UCSD-AML1 (cell line): ENCODE measurements around the gene COL23A1.

ENCODE experiments used
- DNase-seq: peaks from one replicate; lab custom pipeline; 2025; ENCODE audit not compliant: unreplicated experiment; lab: John Stamatoyannopoulos, UW

The COL23A1 gene

DNA sequence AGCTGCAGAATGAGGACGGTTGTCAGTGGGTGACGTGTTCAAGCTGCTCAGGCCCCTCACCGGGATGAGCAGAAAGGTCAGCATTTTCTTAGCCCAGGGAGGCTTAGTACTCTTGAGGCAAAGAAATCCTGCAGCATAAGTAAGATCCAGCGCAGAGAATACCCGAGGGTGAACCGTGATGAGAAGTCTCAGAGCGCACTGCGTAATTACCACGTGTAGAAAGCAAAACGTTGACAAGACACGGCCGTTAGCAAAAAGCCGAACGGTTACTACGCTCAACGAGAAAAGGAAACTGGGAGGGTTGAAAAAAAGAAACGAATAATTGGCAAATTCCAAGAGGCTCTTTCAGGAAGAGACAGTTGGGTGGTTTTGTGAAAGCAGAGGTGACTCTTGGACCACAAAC is 104.0 kb downstream of the COL23A1 start:
- no peak for DNase-seq

DNA sequence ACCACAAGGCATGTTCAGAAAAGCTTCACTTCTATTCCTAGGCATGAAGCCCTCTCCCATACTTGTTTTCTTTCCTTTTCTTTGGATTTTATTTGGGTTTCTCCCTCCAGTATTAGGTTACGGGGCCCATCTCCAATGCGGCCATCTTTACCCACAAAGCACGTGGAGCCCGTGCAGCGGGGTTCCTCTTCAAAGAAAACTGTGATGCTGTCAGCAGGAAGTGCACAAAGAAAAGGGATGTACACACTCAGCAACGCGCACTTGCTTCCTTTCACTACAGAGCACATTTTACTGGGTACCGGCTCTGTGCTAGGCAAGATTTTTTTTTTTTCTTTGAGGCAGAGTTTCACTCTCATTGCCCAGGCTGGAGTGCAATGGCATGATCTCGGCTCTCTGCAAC is 106.6 kb downstream of the COL23A1 start:
- peak; percentile 67 for DNase-seq

GRCh38 chr5:178479261-178479660 is 110.9 kb downstream of the COL23A1 start:
- no peak for DNase-seq

DNA sequence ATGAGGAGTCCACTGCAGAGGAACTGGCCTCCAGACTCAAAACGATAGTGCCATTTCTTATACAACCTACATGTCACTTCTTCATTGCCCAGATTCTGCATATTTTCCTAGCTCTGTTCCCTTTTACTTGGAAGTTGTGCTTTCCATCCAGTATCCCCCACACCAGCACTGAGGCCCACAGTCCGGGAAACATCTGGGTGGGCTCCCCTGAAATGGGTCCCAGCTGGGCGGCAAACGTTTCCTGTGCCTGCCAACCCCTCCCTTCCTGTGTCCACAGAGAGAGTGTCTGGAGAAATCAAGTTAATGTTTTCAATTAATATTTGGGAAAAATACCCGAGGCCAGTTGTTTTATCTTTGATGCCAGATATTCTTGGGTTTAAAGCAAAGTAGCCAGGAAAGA is 111.8 kb downstream of the COL23A1 start:
- DNase-seq, result no peak

DNA sequence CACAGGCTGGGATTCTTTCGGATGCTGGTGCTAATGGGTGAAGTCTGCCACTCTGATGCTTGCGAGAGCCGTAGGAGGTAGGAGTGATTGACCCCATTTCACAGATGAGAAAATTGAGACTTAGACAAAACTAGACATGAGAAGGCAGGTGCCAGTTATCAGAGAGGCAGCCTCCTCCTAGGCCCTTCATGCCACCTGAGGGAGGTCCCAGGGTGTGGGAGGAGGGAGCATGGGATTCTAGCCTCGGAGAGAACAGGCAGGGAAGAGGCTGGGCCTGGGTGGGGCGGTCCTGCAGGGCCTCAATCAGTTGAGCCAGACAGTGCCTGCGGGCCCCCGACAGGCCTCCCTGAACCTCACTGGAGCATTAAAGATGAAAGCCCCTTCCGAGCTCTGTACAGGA is 112.4 kb downstream of the COL23A1 start:
- DNase-seq, result no peak

DNA sequence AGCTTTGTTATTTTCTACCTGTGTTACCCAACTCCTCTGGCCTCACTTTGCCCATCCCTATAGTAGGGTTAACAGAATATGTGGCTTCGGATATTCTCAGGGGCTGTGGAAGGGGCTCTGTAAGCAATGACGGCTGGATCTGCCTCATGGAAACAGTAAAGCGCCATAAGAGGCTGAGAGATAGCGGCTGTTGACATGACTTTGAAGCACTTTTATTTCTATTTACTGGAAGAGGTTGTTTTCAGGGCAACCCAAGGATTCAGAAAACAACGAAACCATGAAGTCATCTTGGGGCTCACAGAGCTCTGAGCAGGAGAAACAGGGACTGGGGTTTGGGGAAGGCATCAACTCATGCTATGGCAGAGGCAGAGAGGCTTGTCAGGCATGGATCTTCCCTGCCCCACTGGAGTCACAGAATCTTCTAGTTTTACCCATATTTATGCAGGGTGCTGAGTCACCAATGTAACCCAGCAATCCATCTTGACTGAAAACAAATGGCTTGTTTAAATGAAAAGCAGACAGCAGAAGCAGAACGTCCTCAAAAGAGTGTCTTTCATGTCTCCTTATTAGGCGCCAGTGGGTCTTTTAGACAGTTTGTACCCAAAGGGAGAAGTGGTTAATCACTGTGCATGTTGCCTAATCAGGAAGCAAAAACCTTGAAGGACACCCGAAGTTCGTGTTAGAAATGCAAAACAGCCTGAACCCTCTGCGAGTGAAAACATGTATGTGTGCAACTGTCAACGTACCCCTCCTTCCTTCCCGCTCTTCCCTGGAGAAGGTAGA is 113.0 kb downstream of the COL23A1 start:
- no peak for DNase-seq

DNA sequence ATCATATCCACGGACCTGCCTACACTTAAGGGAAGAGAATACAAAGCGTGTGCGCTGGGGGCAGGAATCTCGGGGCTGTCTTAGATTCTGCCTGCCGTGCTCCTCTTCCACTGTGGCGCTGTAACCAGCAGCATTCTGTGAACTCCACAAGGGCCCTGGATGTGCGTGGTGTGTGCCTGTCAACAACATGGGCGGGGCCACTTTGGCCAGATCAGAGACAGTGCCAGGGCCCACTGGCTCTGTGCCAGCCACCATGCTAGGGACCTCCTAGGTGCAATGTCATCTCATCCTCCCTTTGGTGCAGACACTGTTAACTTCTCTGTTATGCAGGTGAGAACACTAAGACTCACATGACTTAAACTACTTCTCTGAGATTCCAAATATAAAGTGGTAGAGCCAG is 113.7 kb downstream of the COL23A1 start:
- DNase-seq, result no peak

DNA sequence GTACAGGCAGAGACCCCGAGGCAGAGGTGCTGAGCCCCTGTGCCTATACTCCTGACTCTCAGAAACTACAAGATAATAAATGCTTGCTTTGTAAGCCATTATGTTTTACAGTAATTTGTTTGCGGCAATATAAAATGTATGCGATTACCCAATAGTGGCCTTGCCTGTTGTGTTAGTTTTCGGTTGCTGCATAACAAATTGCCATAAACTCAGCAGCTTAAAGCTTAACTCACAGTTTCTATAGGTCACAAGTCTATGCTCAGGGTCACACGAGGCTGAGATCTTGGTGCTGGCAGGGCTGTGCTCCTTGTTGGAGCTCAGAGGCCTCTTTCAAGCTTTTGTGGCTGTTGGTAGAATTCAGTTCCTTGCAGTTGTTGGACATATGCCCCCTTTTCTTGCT is 114.8 kb downstream of the COL23A1 start:
- DNase-seq, result no peak

DNA sequence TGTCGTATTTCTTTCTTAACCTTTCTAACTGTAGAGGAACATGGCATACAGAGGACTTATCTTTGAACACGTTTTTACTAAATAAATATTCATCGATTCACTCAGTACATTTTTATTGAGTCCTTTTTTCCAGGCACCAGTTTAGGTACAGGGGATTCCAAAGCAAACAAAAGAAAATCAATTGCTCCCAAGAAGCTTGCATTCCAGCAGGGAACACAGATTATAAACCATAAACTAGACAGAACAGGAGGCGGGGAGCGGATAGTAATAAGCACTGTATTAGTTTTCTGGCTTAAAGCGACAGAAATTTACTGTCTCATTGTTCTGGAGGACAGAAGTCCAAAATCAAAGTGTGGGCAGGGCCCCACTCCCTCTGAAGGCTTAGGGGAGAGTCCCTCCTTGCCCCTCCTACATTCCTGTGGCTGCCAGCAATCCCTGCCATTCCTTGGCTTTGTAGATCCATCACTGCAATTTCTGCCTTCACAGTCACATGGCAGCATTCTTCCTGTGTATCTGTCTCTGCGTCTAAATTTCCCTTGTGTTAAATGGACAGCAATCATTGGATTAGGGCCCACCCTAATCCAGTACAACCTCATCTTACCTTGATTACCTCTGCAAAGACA is 115.5 kb downstream of the COL23A1 start:
- DNase-seq, result no peak

- DNase-seq, result no peak
Measured at GRCh38 chr5:178473854-178474253, 116.3 kb downstream of the COL23A1 start.

- DNase-seq, result no peak
Measured at GRCh38 chr5:178472138-178472537, 118.1 kb downstream of the COL23A1 start.

- no peak for DNase-seq
Measured at GRCh38 chr5:178471711-178472110, 118.5 kb downstream of the COL23A1 start.

GRCh38 chr5:178470760-178471025 is 119.5 kb downstream of the COL23A1 start:
- no peak for DNase-seq

GRCh38 chr5:178469975-178470759 is 120.0 kb downstream of the COL23A1 start:
- DNase-seq, result no peak

GRCh38 chr5:178469011-178469974 is 120.9 kb downstream of the COL23A1 start:
- no peak for DNase-seq

GRCh38 chr5:178468196-178468685 is 122.0 kb downstream of the COL23A1 start:
- no peak for DNase-seq

DNA sequence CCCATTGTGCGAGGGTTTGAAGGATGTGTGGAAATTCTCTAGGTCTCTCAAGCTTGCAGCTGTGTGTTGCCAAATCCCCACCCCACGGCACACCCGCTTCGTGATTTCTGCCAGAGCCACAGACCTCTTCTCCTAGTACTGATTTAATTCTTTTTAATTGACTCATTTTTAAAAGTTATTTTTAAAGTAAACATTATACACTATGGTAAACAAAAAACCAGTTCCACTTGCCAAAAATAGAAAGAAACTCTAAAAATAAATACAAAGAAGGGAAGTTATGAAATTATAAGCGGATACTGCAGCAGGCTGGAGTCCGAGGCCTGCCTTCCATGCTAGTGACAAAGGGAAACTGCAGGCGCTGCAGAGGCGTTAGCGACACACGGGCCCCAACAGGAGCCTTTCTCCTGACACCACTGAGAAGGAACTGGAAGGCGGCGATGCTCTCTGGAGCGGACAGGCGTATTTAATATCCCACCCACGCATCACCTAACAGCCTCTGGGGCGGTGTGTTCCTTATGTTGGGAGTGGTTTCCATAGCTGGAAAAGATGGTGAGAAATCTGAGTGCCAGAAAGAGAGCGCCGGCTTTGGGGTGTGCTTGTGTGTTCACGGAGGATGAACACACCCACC is 122.5 kb downstream of the COL23A1 start:
- DNase-seq, result peak; percentile 41

GRCh38 chr5:178467205-178467567 is 123.0 kb downstream of the COL23A1 start:
- DNase-seq, result no peak

GRCh38 chr5:178466342-178466741 is 123.9 kb downstream of the COL23A1 start:
- no peak for DNase-seq

DNA sequence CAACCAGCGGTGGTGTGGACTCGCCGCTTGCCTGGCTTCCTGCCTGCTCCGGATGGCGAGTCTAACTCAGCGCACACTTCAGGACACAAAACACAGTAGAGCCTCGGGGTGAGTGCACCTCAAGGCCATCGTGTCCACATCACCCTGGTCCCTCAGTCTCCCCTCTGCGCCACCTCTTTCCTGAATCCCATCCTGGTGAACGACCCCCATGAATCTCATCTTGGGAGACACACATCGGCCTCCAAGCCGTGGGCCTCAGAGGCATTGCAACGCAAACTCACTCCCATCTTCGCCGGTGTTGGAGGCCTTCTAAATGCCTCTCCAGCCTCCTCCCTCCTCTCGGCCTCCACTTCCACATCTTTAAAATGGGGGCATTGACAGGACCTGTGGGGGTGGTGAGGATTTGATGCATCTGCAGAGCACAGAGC is 124.3 kb downstream of the COL23A1 start:
- DNase-seq, result no peak
